H1 (cell line): ENCODE measurements around the gene EXOSC6. TPM values are rescaled to one million over a fixed set of nuclear protein-coding genes. Genes with fewer than 3 reads are reported as not detected.

ENCODE experiments used
- ASH2L ChIP-seq: fragments of 200-600, 300-600 bp; sonication (generic); IDR thresholded peaks from one replicate; pipeline ENCODE4 v1.7.1; 2017; ENCODE audit warnings: low read length
- CBX8 ChIP-seq: fragments of 300-800, 300-1000 bp; sonication (generic); IDR thresholded peaks from 2 replicates; pipeline ENCODE4 v1.7.1; 2016; ENCODE audit warnings: low read depth, low read length, borderline replicate concordance
- CTBP2 ChIP-seq: IDR thresholded peaks from 2 replicates; pipeline ENCODE4 v1.7.0; 2011; ENCODE audit warnings: borderline replicate concordance, mild to moderate bottlenecking, moderate library complexity, mixed read lengths, low read length; ENCODE audit not compliant: insufficient read depth, insufficient read length
- EGR1 ChIP-seq: IDR thresholded peaks from 2 replicates; pipeline ENCODE4 v1.6.1; 2011; ENCODE audit warnings: low read depth, low read length, borderline replicate concordance
- GABPA ChIP-seq: IDR thresholded peaks from 2 replicates; pipeline ENCODE4 v1.6.1; 2011; ENCODE audit warnings: mild to moderate bottlenecking, low read length, moderate library complexity, borderline replicate concordance; ENCODE audit not compliant: insufficient read depth
- KDM1A ChIP-seq: fragments of 200-600, 300-600 bp; sonication (generic); IDR thresholded peaks from 2 replicates; pipeline ENCODE4 v1.7.1; 2016; ENCODE audit warnings: mild to moderate bottlenecking, low read length, borderline replicate concordance
- KDM5A ChIP-seq: fragments of 200-600 bp; IDR thresholded peaks from 2 replicates; pipeline ENCODE4 v1.7.1; 2012; ENCODE audit warnings: mild to moderate bottlenecking, low read length, inconsistent platforms, mixed read lengths
- NRF1 ChIP-seq: IDR thresholded peaks from 2 replicates; pipeline ENCODE4 v1.6.1; 2011; ENCODE audit warnings: mild to moderate bottlenecking, low read depth, low read length, improper control_type of control experiment
- RNF2 ChIP-seq: fragments of 200-900, 300-1000 bp; sonication (generic); IDR thresholded peaks from 2 replicates; pipeline ENCODE4 v1.7.1; 2016; ENCODE audit warnings: borderline replicate concordance, low read depth, mild to moderate bottlenecking, antibody characterized with exemption, low read length; ENCODE audit not compliant: poor library complexity, severe bottlenecking; ENCODE audit errors: missing control alignments
- SAP30 ChIP-seq: fragments of 300-600 bp; sonication (generic); IDR thresholded peaks from 2 replicates; pipeline ENCODE4 v1.7.1; 2012; ENCODE audit warnings: low read length, moderate library complexity, mild to moderate bottlenecking, inconsistent platforms; ENCODE audit not compliant: insufficient read depth, insufficient replicate concordance
- SIRT6 ChIP-seq: IDR thresholded peaks from one replicate; pipeline ENCODE4 v1.7.1; 2012; ENCODE audit warnings: low read length, inconsistent platforms
- SIX5 ChIP-seq: IDR thresholded peaks from 2 replicates; pipeline ENCODE4 v1.6.1; 2011; ENCODE audit warnings: mild to moderate bottlenecking, low read depth, low read length
- SP2 ChIP-seq: IDR thresholded peaks from 2 replicates; pipeline ENCODE4 v1.6.1; 2012; ENCODE audit warnings: mild to moderate bottlenecking, low read length, inconsistent platforms
- SRF ChIP-seq: IDR thresholded peaks from 2 replicates; pipeline ENCODE4 v1.6.1; 2011; ENCODE audit warnings: mild to moderate bottlenecking, low read depth, low read length, moderate library complexity
- TAF1 ChIP-seq: IDR thresholded peaks from 2 replicates; pipeline ENCODE4 v1.6.1; 2011; ENCODE audit warnings: mild to moderate bottlenecking, low read depth, low read length
- TEAD4 ChIP-seq: IDR thresholded peaks from 2 replicates; pipeline ENCODE4 v1.6.1; 2012; ENCODE audit warnings: low read depth, low read length, inconsistent platforms, mixed read lengths
- USF2 ChIP-seq: IDR thresholded peaks from 2 replicates; pipeline ENCODE4 v1.6.1; 2011; ENCODE audit warnings: low read length, improper control_type of control experiment
- polyA plus RNA-seq, 7 experiments: library from polyadenylated mRNA; depleted of rRNA in 3 of 7; stranded (reverse) in 5 of 7; unstranded in 2 of 7; fragments of >200 nt in 5 of 7; fragments of 200-250 nt in 2 of 7; gene quantifications; 1 replicate in 5 of 7; 2 replicates in 1 of 7; 4 replicates in 1 of 7; pipeline versions ENCODE4 v1.2.1 to v1.2.3, GENCODE V29; 2011 to 2013; ENCODE audit warnings: missing spikeins in 2 of 7, mixed read lengths in 2 of 7
- total RNA-seq: library from RNA; stranded (reverse); fragmentation: NEBNext Ultra II Directional; extraction: Animal tissue kit (Norgen Biotek cat#: 25700); gene quantifications from 2 replicates; pipeline ENCODE4 v1.2.1, GENCODE V29; 2021
- TF ChIP-seq, protein P1 (sequence below), 3 experiments: IDR thresholded peaks; 1 replicate in 2 of 3; 2 replicates in 1 of 3; pipeline versions ENCODE4 v1.5.1 to v1.6.1; 2011; ENCODE audit warnings: low read length in 3 of 3, mild to moderate bottlenecking in 3 of 3, inconsistent platforms in 2 of 3, low read depth in 1 of 3, moderate library complexity in 1 of 3; ENCODE audit not compliant: insufficient read depth in 1 of 3; ENCODE audit errors: control extremely low read depth in 1 of 3
- TF ChIP-seq, protein P2 (sequence below): IDR thresholded peaks from 2 replicates; pipeline ENCODE4 v1.6.1; 2012; ENCODE audit warnings: inconsistent platforms

Gene EXOSC6
- total and polyA plus RNA-seq, 2 of the 8 experiments (the other 6 are each of a cell fraction or from before 2014, with no cell fraction given), result 9.7 to 22.5 TPM

DNA sequence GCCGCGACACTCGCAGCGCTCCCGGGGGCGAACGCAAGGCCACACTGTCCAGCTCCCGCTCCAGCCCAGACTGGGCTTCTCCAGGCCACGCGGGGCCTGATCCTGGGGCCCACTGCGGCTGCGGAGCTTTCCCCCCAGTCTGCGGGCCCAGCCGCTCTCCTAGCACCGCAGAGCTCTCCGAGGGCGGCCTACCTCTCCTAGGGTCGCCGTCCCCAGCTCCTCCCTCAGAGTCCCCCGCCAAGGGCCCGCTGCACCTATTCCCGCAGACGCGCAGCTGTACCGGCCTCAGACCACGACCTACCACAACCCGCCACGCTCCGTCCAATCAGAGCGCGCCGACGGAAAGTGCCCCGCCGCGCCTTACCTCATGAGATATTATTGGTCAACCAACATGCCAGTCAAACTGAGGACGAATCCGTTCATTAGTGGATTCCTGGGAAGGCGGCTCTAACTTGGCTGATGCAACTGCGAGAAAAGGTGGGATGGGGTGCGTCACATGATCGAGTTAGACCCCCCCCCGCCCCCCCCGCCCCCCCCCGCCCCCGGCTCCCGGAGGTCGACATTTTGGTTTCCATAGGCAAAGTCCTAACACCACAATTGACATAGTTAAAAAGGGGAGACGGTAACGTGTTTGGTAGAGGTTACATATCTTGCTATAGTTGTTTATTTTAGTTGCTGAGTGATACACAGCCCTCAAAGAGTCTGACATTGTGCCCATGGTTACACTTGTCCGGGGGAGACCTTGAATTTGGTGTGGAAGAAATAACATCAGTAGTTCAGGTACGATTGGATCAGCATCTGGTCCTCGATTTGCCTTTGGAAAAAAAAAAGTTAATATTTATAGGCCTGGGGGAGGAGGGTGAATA lies 37.7 kb upstream of the EXOSC6 start, which contains the start of gene AARS1 (continued):
- TF ChIP-seq, protein P1, sequence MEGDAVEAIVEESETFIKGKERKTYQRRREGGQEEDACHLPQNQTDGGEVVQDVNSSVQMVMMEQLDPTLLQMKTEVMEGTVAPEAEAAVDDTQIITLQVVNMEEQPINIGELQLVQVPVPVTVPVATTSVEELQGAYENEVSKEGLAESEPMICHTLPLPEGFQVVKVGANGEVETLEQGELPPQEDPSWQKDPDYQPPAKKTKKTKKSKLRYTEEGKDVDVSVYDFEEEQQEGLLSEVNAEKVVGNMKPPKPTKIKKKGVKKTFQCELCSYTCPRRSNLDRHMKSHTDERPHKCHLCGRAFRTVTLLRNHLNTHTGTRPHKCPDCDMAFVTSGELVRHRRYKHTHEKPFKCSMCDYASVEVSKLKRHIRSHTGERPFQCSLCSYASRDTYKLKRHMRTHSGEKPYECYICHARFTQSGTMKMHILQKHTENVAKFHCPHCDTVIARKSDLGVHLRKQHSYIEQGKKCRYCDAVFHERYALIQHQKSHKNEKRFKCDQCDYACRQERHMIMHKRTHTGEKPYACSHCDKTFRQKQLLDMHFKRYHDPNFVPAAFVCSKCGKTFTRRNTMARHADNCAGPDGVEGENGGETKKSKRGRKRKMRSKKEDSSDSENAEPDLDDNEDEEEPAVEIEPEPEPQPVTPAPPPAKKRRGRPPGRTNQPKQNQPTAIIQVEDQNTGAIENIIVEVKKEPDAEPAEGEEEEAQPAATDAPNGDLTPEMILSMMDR (IDR thresholded peaks at IDR 0.05; ENCODE audit: control extremely low read depth in 1 of 3, insufficient read depth in 1 of 3, low read depth in 1 of 3, low read length in 3 of 3), result no peak
- no peak for TF ChIP-seq NRF1
- no peak for TF ChIP-seq SRF
- no peak for TF ChIP-seq EGR1
- TF ChIP-seq KDM1A, result no peak
- TF ChIP-seq KDM5A, result no peak
- no peak for TF ChIP-seq SIX5
- TF ChIP-seq CBX8, result no peak
- no peak for TF ChIP-seq ASH2L
- TF ChIP-seq USF2, result peak; percentile 68
- no peak for TF ChIP-seq CTBP2
- peak; percentile 98 for TF ChIP-seq TAF1
- peak; percentile 85 for TF ChIP-seq SP2
- TF ChIP-seq SAP30, result no peak
- TF ChIP-seq, protein P2, sequence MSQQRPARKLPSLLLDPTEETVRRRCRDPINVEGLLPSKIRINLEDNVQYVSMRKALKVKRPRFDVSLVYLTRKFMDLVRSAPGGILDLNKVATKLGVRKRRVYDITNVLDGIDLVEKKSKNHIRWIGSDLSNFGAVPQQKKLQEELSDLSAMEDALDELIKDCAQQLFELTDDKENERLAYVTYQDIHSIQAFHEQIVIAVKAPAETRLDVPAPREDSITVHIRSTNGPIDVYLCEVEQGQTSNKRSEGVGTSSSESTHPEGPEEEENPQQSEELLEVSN, result peak; percentile 30; the same call in 1 of the 2 replicates
- TF ChIP-seq TEAD4, result no peak
- no peak for TF ChIP-seq RNF2
- TF ChIP-seq GABPA, result no peak
- no peak for TF ChIP-seq SIRT6
